ENCODE measurements around the gene CDKN1C.

The CDKN1C gene

DNA sequence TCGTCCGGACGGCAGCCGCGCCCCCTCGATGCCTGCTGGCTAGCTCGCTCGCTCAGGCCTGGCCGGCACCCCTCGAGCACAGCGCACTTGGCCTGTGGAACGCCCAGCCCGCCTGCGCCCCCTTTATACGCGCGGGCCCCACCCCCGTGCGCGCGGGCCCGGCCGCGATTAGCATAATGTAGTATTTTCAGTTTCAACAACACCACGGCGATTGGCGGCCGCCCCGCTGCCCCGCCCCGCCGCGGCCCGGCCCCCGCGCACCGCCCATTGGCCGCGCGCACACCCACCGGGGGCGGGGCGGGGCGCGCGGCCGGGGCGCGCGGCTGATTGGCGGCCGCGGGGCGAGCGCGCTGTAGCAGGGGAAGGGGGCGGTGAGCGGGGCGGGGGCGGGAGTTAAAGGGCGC is at the start of gene CDKN1C:
CDKN1C (minus strand) TSS at position 98 of the 404 bp plus-strand sequence. CDS start 319 bp downstream, outside the sequence.
- no peaks in the 10 kb centered on the region for H3K9me3 ChIP-seq (ENCODE audit: severe bottlenecking)
- peaks cover 6% of the 10 kb centered on the region for H3K4me1 ChIP-seq (ENCODE audit: insufficient read depth, poor library complexity, severe bottlenecking)
- H3K27ac ChIP-seq (ENCODE audit: poor library complexity, severe bottlenecking): peak within 1 kb of the TSS; percentile 15
- no peaks in the 10 kb centered on the region for H3K27me3 ChIP-seq (ENCODE audit: insufficient read depth, poor library complexity, severe bottlenecking)
- H3K4me3 ChIP-seq (ENCODE audit: severe bottlenecking): peak within 1 kb of the TSS; percentile 74
- no peak for TF ChIP-seq CTCF (IDR thresholded peaks at IDR 0.05; ENCODE audit: poor library complexity, severe bottlenecking)
- DNase-seq (ENCODE audit: low spot score): no peak
- peak; percentile 55 for ATAC-seq (ENCODE audit: low read depth)
- H3K36me3 ChIP-seq (ENCODE audit: low read depth): no peaks in the 10 kb centered on the region

DNA sequence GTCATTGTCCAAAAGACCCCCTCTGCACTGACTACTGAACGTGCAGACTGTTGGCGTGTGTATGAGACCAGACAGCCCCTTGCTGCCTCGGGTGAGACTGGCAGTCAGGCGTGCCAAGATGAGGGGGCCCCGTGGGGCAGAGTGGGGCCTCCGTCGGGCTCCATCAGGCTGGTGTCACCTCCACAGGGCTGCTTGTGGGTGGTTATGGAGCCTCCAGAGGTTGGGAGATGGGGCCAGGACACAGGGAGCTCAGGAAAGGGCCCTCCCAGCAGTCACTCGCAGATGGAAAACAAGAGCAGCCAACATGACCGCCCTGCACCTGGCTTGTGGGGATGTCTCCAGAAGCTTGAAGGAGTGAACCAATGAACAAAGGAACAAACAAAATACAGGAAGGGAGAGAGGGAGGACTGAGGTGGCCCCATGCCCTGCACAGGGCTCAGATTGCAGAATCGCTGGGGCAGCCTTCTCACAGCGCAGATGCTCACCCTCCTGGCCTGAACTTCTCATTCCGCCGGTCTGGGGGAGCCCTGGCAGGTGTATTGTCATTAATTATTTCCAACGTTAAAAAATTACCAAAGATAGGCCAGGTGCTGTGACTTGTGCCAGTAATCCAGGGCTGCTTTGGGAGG is 49.1 kb upstream of the CDKN1C start:
- ATAC-seq (ENCODE audit: low read depth) (no peak), DNase-seq (ENCODE audit: low spot score) (no peak)
- Histone ChIP-seq H3K4me1 (ENCODE audit: insufficient read depth, poor library complexity, severe bottlenecking) (peaks cover 17% of the 10 kb centered on the region), H3K27ac (ENCODE audit: poor library complexity, severe bottlenecking) (peak overlapping the region; percentile 93), H3K9me3 (ENCODE audit: severe bottlenecking) (no peaks in the 10 kb centered on the region), H3K36me3 (ENCODE audit: low read depth) (no peaks in the 10 kb centered on the region), H3K27me3 (ENCODE audit: insufficient read depth, poor library complexity, severe bottlenecking) (no peaks in the 10 kb centered on the region), H3K4me3 (ENCODE audit: severe bottlenecking) (no peak overlapping the region)
- no peak for TF ChIP-seq CTCF (IDR thresholded peaks at IDR 0.05; ENCODE audit: poor library complexity, severe bottlenecking)

DNA sequence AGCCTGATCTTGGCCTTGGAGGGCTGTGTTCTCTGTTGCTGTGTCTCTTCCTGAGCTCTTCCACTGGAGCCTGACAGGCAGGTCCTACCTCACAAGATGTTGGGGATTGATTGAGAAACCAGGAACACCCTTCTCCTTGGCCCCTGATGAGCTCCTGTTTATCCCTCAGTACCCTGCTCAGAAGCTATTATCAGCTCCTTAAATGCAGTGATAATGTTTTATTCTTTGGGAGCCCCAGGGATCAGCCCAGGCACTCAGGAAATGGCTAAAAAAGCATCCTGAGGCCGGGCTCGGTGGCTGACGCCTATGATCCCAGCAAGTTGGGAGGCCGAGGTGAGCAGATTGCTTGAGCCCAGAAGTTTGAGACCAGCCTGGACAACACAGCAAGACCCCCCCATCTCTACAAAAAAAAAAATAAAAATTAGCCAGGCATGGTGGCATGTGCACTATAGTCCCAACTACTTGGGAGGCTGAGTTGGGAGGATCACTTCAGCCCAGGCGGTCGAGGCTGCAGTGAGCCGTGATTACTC is 48.5 kb upstream of the CDKN1C start:
- H3K27ac ChIP-seq (ENCODE audit: poor library complexity, severe bottlenecking): peak overlapping the region; percentile 93

DNA sequence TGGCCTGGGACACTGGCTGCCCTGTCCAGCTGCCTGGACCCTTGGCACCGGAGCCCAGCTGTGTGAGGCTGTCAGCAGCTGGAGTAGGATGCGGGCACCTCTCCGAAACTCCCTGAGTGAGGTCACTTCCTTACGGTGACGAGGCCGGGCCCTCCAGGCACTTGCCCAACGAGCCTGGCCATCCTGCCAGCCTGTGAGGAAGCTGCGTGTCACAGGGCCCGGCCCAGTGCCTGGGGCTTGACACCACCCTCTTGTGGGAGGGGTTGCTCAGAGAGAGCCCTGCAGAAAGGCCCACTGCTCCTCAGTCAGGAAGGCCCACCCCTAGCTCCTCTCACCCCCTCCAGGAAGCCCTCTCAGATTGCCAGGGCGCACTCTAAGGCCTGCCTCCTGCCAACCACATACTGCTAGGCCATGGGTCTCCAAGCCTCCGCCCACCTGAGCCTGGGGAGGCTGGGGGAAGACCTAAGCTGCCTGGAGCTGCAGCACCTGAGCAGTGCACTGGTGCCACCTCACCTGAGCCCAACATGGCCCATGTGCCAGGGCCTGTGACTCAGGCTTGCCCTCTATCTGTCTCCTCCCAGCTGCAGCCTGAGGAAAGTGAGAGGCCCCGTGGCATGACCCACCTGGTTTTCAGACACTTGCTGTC is 47.9 kb upstream of the CDKN1C start:
- peak; percentile 66 for ATAC-seq (ENCODE audit: low read depth)

More for the DNA sequence above, 48.5 kb upstream of the CDKN1C start:
- DNase-seq (ENCODE audit: low spot score) (no peak), ATAC-seq (ENCODE audit: low read depth) (no peak)
- Histone ChIP-seq H3K27me3 (ENCODE audit: insufficient read depth, poor library complexity, severe bottlenecking) (no peaks in the 10 kb centered on the region), H3K36me3 (ENCODE audit: low read depth) (no peaks in the 10 kb centered on the region), H3K9me3 (ENCODE audit: severe bottlenecking) (no peaks in the 10 kb centered on the region), H3K4me1 (ENCODE audit: insufficient read depth, poor library complexity, severe bottlenecking) (peaks cover 17% of the 10 kb centered on the region), H3K4me3 (ENCODE audit: severe bottlenecking) (no peak overlapping the region)
- no peak for TF ChIP-seq CTCF (IDR thresholded peaks at IDR 0.05; ENCODE audit: poor library complexity, severe bottlenecking)

More for the DNA sequence above, 47.9 kb upstream of the CDKN1C start:
- Histone ChIP-seq H3K27me3 (ENCODE audit: insufficient read depth, poor library complexity, severe bottlenecking) (no peaks in the 10 kb centered on the region), H3K27ac (ENCODE audit: poor library complexity, severe bottlenecking) (peak overlapping the region; percentile 93), H3K9me3 (ENCODE audit: severe bottlenecking) (no peaks in the 10 kb centered on the region), H3K4me1 (ENCODE audit: insufficient read depth, poor library complexity, severe bottlenecking) (peaks cover 17% of the 10 kb centered on the region), H3K36me3 (ENCODE audit: low read depth) (peaks cover 1% of the 10 kb centered on the region), H3K4me3 (ENCODE audit: severe bottlenecking) (no peak overlapping the region)
- no peak for TF ChIP-seq CTCF (IDR thresholded peaks at IDR 0.05; ENCODE audit: poor library complexity, severe bottlenecking)
- peak; percentile 96 for DNase-seq (ENCODE audit: low spot score)
